Measurements from ENCODE around the gene ZNF555. TPM values are rescaled to one million over a fixed set of nuclear protein-coding genes. Genes with fewer than 3 reads are reported as not detected.
"Not testable (repeated sequence)": the region's sequence is repeated elsewhere in the genome, so short reads cannot be mapped to it uniquely, and the experiment has no call there.

ZNF555 gene
- total RNA-seq, 1 donor = 6.2 TPM

GRCh38 chr19:2887391-2887914 lies 46.2 kb downstream of the ZNF555 start:
- peak; percentile 96 for DNase-seq (ENCODE audit: insufficient read length, low spot score, missing footprints)
- TF ChIP-seq CTCF (IDR thresholded peaks at IDR 0.05; ENCODE audit: extremely low read depth, low read depth, low read length) = peak; percentile 59
- H2AFZ ChIP-seq (ENCODE audit: low read length) = peak overlapping the region; percentile 86
- peak overlapping the region; percentile 61 for H3K4me2 ChIP-seq (ENCODE audit: insufficient read depth, low read length)
- no peaks in the 10 kb centered on the region for H4K20me1 ChIP-seq (ENCODE audit: insufficient read depth, low read length)
- peak overlapping the region; percentile 36 for H3K4me3 ChIP-seq (ENCODE audit: insufficient read depth, low read length)
- no peak overlapping the region for H3K27ac ChIP-seq (ENCODE audit: low read depth, low read length)
- no peaks in the 10 kb centered on the region for H3K4me1 ChIP-seq (ENCODE audit: insufficient read depth, low read length)
- no peaks in the 10 kb centered on the region for H3K9me3 ChIP-seq (ENCODE audit: low read depth, low read length)
- H3K79me2 ChIP-seq (ENCODE audit: insufficient read depth, low read length) = no peaks in the 10 kb centered on the region
- no peaks in the 10 kb centered on the region for H3K27me3 ChIP-seq (ENCODE audit: insufficient read depth, low read length)
- H3K36me3 ChIP-seq (ENCODE audit: insufficient read depth, low read length) = no peaks in the 10 kb centered on the region

GRCh38 chr19:2888731-2889224 lies 47.5 kb downstream of the ZNF555 start:
- TF ChIP-seq CTCF (IDR thresholded peaks at IDR 0.05; ENCODE audit: extremely low read depth, low read depth, low read length) = no peak
- peak overlapping the region; percentile 16 for H3K4me3 ChIP-seq (ENCODE audit: insufficient read depth, low read length)

GRCh38 chr19:2890531-2890930 lies 49.3 kb downstream of the ZNF555 start:
- H4K20me1 ChIP-seq (ENCODE audit: insufficient read depth, low read length); H3K4me3 ChIP-seq (ENCODE audit: insufficient read depth, low read length); H3K27ac ChIP-seq (ENCODE audit: low read depth, low read length); H3K9me3 ChIP-seq (ENCODE audit: low read depth, low read length); H3K79me2 ChIP-seq (ENCODE audit: insufficient read depth, low read length); H3K4me1 ChIP-seq (ENCODE audit: insufficient read depth, low read length); H3K4me2 ChIP-seq (ENCODE audit: insufficient read depth, low read length); H2AFZ ChIP-seq (ENCODE audit: low read length); H3K27me3 ChIP-seq (ENCODE audit: insufficient read depth, low read length); DNase-seq (ENCODE audit: insufficient read length, low spot score, missing footprints); H3K36me3 ChIP-seq (ENCODE audit: insufficient read depth, low read length): not testable (repeated sequence)

More at GRCh38 chr19:2888731-2889224, 47.5 kb downstream of the ZNF555 start:
- no peak for DNase-seq (ENCODE audit: insufficient read length, low spot score, missing footprints)
- H3K27ac ChIP-seq (ENCODE audit: low read depth, low read length) = no peak overlapping the region
- no peaks in the 10 kb centered on the region for H3K9me3 ChIP-seq (ENCODE audit: low read depth, low read length)
- H3K4me1 ChIP-seq (ENCODE audit: insufficient read depth, low read length) = no peaks in the 10 kb centered on the region
- H3K36me3 ChIP-seq (ENCODE audit: insufficient read depth, low read length) = no peaks in the 10 kb centered on the region
- H2AFZ ChIP-seq (ENCODE audit: low read length) = peak overlapping the region; percentile 51
- no peaks in the 10 kb centered on the region for H3K27me3 ChIP-seq (ENCODE audit: insufficient read depth, low read length)
- H3K4me2 ChIP-seq (ENCODE audit: insufficient read depth, low read length) = no peak overlapping the region
- H4K20me1 ChIP-seq (ENCODE audit: insufficient read depth, low read length) = no peaks in the 10 kb centered on the region
- no peaks in the 10 kb centered on the region for H3K79me2 ChIP-seq (ENCODE audit: insufficient read depth, low read length)

GRCh38 chr19:2896694-2897093 lies 55.4 kb downstream of the ZNF555 start:
- Histone ChIP-seq H3K27me3 (ENCODE audit: insufficient read depth, low read length) (no peaks in the 10 kb centered on the region), H2AFZ (ENCODE audit: low read length) (no peak overlapping the region)
- no peak for DNase-seq (ENCODE audit: insufficient read length, low spot score, missing footprints)

More at GRCh38 chr19:2896694-2897093, 55.4 kb downstream of the ZNF555 start:
- Histone ChIP-seq H4K20me1 (ENCODE audit: insufficient read depth, low read length) (no peaks in the 10 kb centered on the region), H3K4me3 (ENCODE audit: insufficient read depth, low read length) (no peak overlapping the region), H3K36me3 (ENCODE audit: insufficient read depth, low read length) (no peaks in the 10 kb centered on the region), H3K4me2 (ENCODE audit: insufficient read depth, low read length) (no peak overlapping the region), H3K79me2 (ENCODE audit: insufficient read depth, low read length) (peaks cover 3% of the 10 kb centered on the region), H3K4me1 (ENCODE audit: insufficient read depth, low read length) (no peaks in the 10 kb centered on the region), H3K9me3 (ENCODE audit: low read depth, low read length) (peaks cover 7% of the 10 kb centered on the region), H3K27ac (ENCODE audit: low read depth, low read length) (no peak overlapping the region)
- no peak for TF ChIP-seq CTCF (IDR thresholded peaks at IDR 0.05; ENCODE audit: extremely low read depth, low read depth, low read length)

All from osteoblast (primary cell).